Right lobe of liver (tissue), 4 donors: ENCODE measurements around the gene UCP2.

Experiments
- POLR2A ChIP-seq: fragments of 450-650 bp; IDR thresholded peaks from one replicate; pipeline ENCODE4 v1.6.1; 2017; ENCODE audit warnings: antibody characterized with exemption, mild to moderate bottlenecking
- TF ChIP-seq, protein P1 (sequence below), 4 donors: fragments of 200-600 bp in 3 of 4; fragments of 450-650 bp in 1 of 4; IDR thresholded peaks; one replicate each; pipeline versions ENCODE4 v1.5.1 to v1.8.0; 2016 to 2022; ENCODE audit warnings: antibody characterized with exemption in 4 of 4, mild to moderate bottlenecking in 2 of 4
- donor health status: DM: no; HTN: no; CAD: no.
- donor health status: DM: no; HTN: no; CAD: no.
- donor health status: DM: no; HTN: yes; CAD: no.

GRCh38 chr11:74007691-74008372, 25.2 kb upstream of the UCP2 start:
- TF ChIP-seq, protein P1, sequence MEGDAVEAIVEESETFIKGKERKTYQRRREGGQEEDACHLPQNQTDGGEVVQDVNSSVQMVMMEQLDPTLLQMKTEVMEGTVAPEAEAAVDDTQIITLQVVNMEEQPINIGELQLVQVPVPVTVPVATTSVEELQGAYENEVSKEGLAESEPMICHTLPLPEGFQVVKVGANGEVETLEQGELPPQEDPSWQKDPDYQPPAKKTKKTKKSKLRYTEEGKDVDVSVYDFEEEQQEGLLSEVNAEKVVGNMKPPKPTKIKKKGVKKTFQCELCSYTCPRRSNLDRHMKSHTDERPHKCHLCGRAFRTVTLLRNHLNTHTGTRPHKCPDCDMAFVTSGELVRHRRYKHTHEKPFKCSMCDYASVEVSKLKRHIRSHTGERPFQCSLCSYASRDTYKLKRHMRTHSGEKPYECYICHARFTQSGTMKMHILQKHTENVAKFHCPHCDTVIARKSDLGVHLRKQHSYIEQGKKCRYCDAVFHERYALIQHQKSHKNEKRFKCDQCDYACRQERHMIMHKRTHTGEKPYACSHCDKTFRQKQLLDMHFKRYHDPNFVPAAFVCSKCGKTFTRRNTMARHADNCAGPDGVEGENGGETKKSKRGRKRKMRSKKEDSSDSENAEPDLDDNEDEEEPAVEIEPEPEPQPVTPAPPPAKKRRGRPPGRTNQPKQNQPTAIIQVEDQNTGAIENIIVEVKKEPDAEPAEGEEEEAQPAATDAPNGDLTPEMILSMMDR (IDR thresholded peaks at IDR 0.05): no peak
- TF ChIP-seq POLR2A: no peak
